Esophagus muscularis mucosa (tissue), 3 donors: ENCODE results near the gene KIAA1755.

Source experiments
- CTCF ChIP-seq, 3 experiments: fragments of 200-600 bp in 2 of 3; fragments of 450-650 bp in 1 of 3; sonication (generic) in 2 of 3; IDR thresholded peaks; one replicate each; pipeline ENCODE4 v1.5.1; 2017 to 2019; ENCODE audit warnings: antibody characterized with exemption in 3 of 3, mild to moderate bottlenecking in 2 of 3, moderate library complexity in 1 of 3
- POLR2AphosphoS5 ChIP-seq, 2 donors: sonication (generic); formaldehyde crosslinking; IDR thresholded peaks; one replicate each; pipeline ENCODE4 v1.6.1; 2017; ENCODE audit warnings: antibody characterized with exemption in 2 of 2

- TF ChIP-seq POLR2AphosphoS5 (IDR thresholded peaks at IDR 0.05) (no peak), CTCF (IDR thresholded peaks at IDR 0.05) (no peak)
These were observed 76.4 kb downstream of the KIAA1755 start for GRCh38 chr20:38184101-38184500.
